Measurements from ENCODE around the gene ATF5. TPM values are rescaled to one million over a fixed set of nuclear protein-coding genes. Genes with fewer than 3 reads are reported as not detected.
"Not testable (repeated sequence)": the region's sequence is repeated elsewhere in the genome, so short reads cannot be mapped to it uniquely, and the experiment has no call there.

The ATF5 gene
- total and polyA plus RNA-seq, 2 donors (not counting 1 experiment from before 2014, with no cell fraction given), result 7.4 to 7.9 TPM

- Histone ChIP-seq H3K4me2 (ENCODE audit: extremely low read depth, insufficient read depth, low read length) (no peak overlapping the region), H3K27me3 (ENCODE audit: control insufficient read depth, insufficient read depth, low read length) (no peaks in the 10 kb centered on the region), H3K4me1 (ENCODE audit: control insufficient read depth, extremely low read depth, insufficient read depth, low read length) (no peaks in the 10 kb centered on the region), H3K36me3 (ENCODE audit: control insufficient read depth, insufficient read depth, low read length) (no peaks in the 10 kb centered on the region), H4K20me1 (ENCODE audit: control insufficient read depth, extremely low read depth, insufficient read depth, low read length) (no peaks in the 10 kb centered on the region), H3K9me3 (ENCODE audit: control insufficient read depth, insufficient read depth, low read depth, low read length) (no peaks in the 10 kb centered on the region), H3K27ac (ENCODE audit: insufficient read depth, low read length) (no peak overlapping the region), H3K79me2 (ENCODE audit: control insufficient read depth, insufficient read depth, low read length) (no peaks in the 10 kb centered on the region), H3K9ac (ENCODE audit: insufficient read depth, low read length) (no peak overlapping the region), H2AFZ (ENCODE audit: low read length) (no peak overlapping the region), H3K4me3 (replicated peaks in 1 of 4; ENCODE audit: control extremely low read depth in 1 of 4, insufficient read depth in 1 of 4, low read depth in 3 of 4, low read length in 4 of 4) (no peak overlapping the region)
- DNase-seq (ENCODE audit: low read depth in 2 of 2), result no peak
- TF ChIP-seq CTCF (conservative IDR thresholded peaks at IDR 0.05 in 1 of 2, IDR thresholded peaks at IDR 0.05 in 1 of 2; ENCODE audit: low read depth in 1 of 2, low read length in 2 of 2) (peak in 1 of 2 donors; percentile 8), EZH2 (IDR thresholded peaks at IDR 0.05; ENCODE audit: low read length, missing control alignments) (no peak)
These were observed 10.9 kb downstream of the ATF5 start for GRCh38 chr19:49939721-49940481.

- DNase-seq (ENCODE audit: low read depth in 2 of 2), result no peak
- Histone ChIP-seq H3K4me1 (ENCODE audit: control insufficient read depth, extremely low read depth, insufficient read depth, low read length) (no peaks in the 10 kb centered on the region), H3K4me3 (replicated peaks in 1 of 4; ENCODE audit: control extremely low read depth in 1 of 4, insufficient read depth in 1 of 4, low read depth in 3 of 4, low read length in 4 of 4) (no peak overlapping the region), H3K4me2 (ENCODE audit: extremely low read depth, insufficient read depth, low read length) (no peak overlapping the region), H3K36me3 (ENCODE audit: control insufficient read depth, insufficient read depth, low read length) (no peaks in the 10 kb centered on the region), H3K79me2 (ENCODE audit: control insufficient read depth, insufficient read depth, low read length) (no peaks in the 10 kb centered on the region), H3K27ac (ENCODE audit: insufficient read depth, low read length) (no peak overlapping the region), H4K20me1 (ENCODE audit: control insufficient read depth, extremely low read depth, insufficient read depth, low read length) (no peaks in the 10 kb centered on the region), H2AFZ (ENCODE audit: low read length) (no peak overlapping the region), H3K9me3 (ENCODE audit: control insufficient read depth, insufficient read depth, low read depth, low read length) (no peaks in the 10 kb centered on the region), H3K9ac (ENCODE audit: insufficient read depth, low read length) (no peak overlapping the region), H3K27me3 (ENCODE audit: control insufficient read depth, insufficient read depth, low read length) (no peaks in the 10 kb centered on the region)
- TF ChIP-seq CTCF (conservative IDR thresholded peaks at IDR 0.05 in 1 of 2, IDR thresholded peaks at IDR 0.05 in 1 of 2; ENCODE audit: low read depth in 1 of 2, low read length in 2 of 2), result no peak
- no peak for TF ChIP-seq EZH2 (IDR thresholded peaks at IDR 0.05; ENCODE audit: low read length, missing control alignments)
These were observed 11.4 kb downstream of the ATF5 start for GRCh38 chr19:49940482-49940791.

- not testable (repeated sequence) for H3K4me3 ChIP-seq (replicated peaks in 1 of 4; ENCODE audit: control extremely low read depth in 1 of 4, insufficient read depth in 1 of 4, low read depth in 3 of 4, low read length in 4 of 4); H3K4me1 ChIP-seq (ENCODE audit: control insufficient read depth, extremely low read depth, insufficient read depth, low read length); DNase-seq (ENCODE audit: low read depth in 2 of 2); H3K79me2 ChIP-seq (ENCODE audit: control insufficient read depth, insufficient read depth, low read length); H3K36me3 ChIP-seq (ENCODE audit: control insufficient read depth, insufficient read depth, low read length); H3K9ac ChIP-seq (ENCODE audit: insufficient read depth, low read length); H2AFZ ChIP-seq (ENCODE audit: low read length); H3K27me3 ChIP-seq (ENCODE audit: control insufficient read depth, insufficient read depth, low read length); H4K20me1 ChIP-seq (ENCODE audit: control insufficient read depth, extremely low read depth, insufficient read depth, low read length); H3K9me3 ChIP-seq (ENCODE audit: control insufficient read depth, insufficient read depth, low read depth, low read length); H3K4me2 ChIP-seq (ENCODE audit: extremely low read depth, insufficient read depth, low read length); H3K27ac ChIP-seq (ENCODE audit: insufficient read depth, low read length)
These were observed 15.6 kb downstream of the ATF5 start for GRCh38 chr19:49944567-49944966.

Data from fibroblast of lung (primary cell).